HG03095 (cell line): Measurements from ENCODE around the gene ESRRG.

Source experiments
- ATAC-seq: cut with Tn5 transposase; IDR thresholded peaks from one replicate; pipeline ENCODE4 v1.9.1; 2021; ENCODE audit warnings: moderate library complexity; ENCODE audit not compliant: unreplicated experiment

ESRRG gene

GRCh38 chr1:216723274-216723780 is at the start of gene ESRRG:
Gene ESRRG, minus strand, starts transcription at chr1:216723429. Its CDS starts 130 bp downstream, at chr1:216723299.
- no peak for ATAC-seq

GRCh38 chr1:216771922-216772321 is 48.7 kb upstream of the ESRRG start:
- ATAC-seq = no peak

GRCh38 chr1:216766633-216767327 is 43.6 kb upstream of the ESRRG start:
- ATAC-seq = no peak

- ATAC-seq = no peak
Observed at GRCh38 chr1:216765346-216766300, 42.4 kb upstream of the ESRRG start.

- no peak for ATAC-seq
Observed at GRCh38 chr1:216758161-216758560, 34.9 kb upstream of the ESRRG start.

GRCh38 chr1:216757110-216757509 is 33.9 kb upstream of the ESRRG start:
- ATAC-seq = no peak

- ATAC-seq = no peak
Observed at GRCh38 chr1:216750961-216751360, 27.7 kb upstream of the ESRRG start.

GRCh38 chr1:216750031-216750627 is 26.9 kb upstream of the ESRRG start:
- no peak for ATAC-seq

GRCh38 chr1:216749232-216749631 is 26.0 kb upstream of the ESRRG start:
- ATAC-seq = no peak

GRCh38 chr1:216742625-216743024 is 19.4 kb upstream of the ESRRG start:
- ATAC-seq = no peak

GRCh38 chr1:216740331-216740730 is 17.1 kb upstream of the ESRRG start:
- ATAC-seq = no peak

GRCh38 chr1:216739793-216740192 is 16.6 kb upstream of the ESRRG start:
- ATAC-seq = no peak

GRCh38 chr1:216732121-216732520 is 8.9 kb upstream of the ESRRG start:
- ATAC-seq = no peak

- no peak for ATAC-seq
Observed at GRCh38 chr1:216731562-216731961, 8.3 kb upstream of the ESRRG start.

GRCh38 chr1:216726435-216726834 is 3.2 kb upstream of the ESRRG start:
- no peak for ATAC-seq

- no peak for ATAC-seq
Observed at GRCh38 chr1:216722821-216723220, 408 bp downstream of the ESRRG start.

GRCh38 chr1:216721863-216722262 is 1.4 kb downstream of the ESRRG start:
- no peak for ATAC-seq

GRCh38 chr1:216721062-216721461 is 2.2 kb downstream of the ESRRG start:
- ATAC-seq = no peak

GRCh38 chr1:216711712-216712111 is 11.5 kb downstream of the ESRRG start:
- ATAC-seq = no peak

GRCh38 chr1:216710598-216711333 is 12.5 kb downstream of the ESRRG start:
- ATAC-seq = no peak

- ATAC-seq = no peak
Observed at GRCh38 chr1:216710055-216710454, 13.2 kb downstream of the ESRRG start.
